K562 (cell line): ENCODE results near the gene TRABD. TPM values are rescaled to one million over a fixed set of nuclear protein-coding genes. Genes with fewer than 3 reads are reported as not detected.

ENCODE experiments used
- ATAC-seq: fragments of 200-7000 bp; cut with Tn5 transposase; 3 replicates; pipeline ENCODE4 v1.9.1; 2020; ENCODE audit warnings: moderate library complexity
- BruUV-seq: library from RNA; stranded (reverse); fragments of 400-500 nt; replicated peaks from 2 replicates; lab custom pipeline; 2021; lab: Mats Ljungman, UMichigan
- CTCF ChIA-PET: fragments of 300-600 bp; formaldehyde crosslinking; extraction: SDS; loops from one replicate; lab custom pipeline; 2021; ENCODE audit warnings: low intra/inter-chr PET ratio; lab: Yijun Ruan, JAX
- POLR2A ChIA-PET: fragments of 300-600, 350-650 bp; sonication (Branson Sonifier 250); formaldehyde crosslinking; extraction: SDS; loops from one replicate; lab custom pipeline; 2021; ENCODE audit warnings: antibody characterized with exemption, inconsistent platforms; lab: Yijun Ruan, JAX
- DNase-seq, 4 experiments: peaks; one replicate each; pipeline versions ENCODE4 v3.0.0 to v3.0.0-alpha.2; 2011 to 2018; ENCODE audit warnings: low spot score in 3 of 4, mixed read lengths in 3 of 4; ENCODE audit errors: extremely low read depth in 1 of 4
- FAIRE-seq: peaks from 2 replicates; lab custom pipeline; 2011; peaks lifted over from hg19 to GRCh38; lab: Jason Lieb, UNC
- H2AFZ ChIP-seq: 2 replicates; pipeline ENCODE4 v1.6.0; 2011; ENCODE audit warnings: low read depth, low read length, control low read depth, inconsistent platforms
- H3K27ac ChIP-seq: fragments of 200-600 bp; 3 replicates; pipeline ENCODE4 v1.8.0; 2011; ENCODE audit warnings: low read depth, mild to moderate bottlenecking, control low read depth, inconsistent platforms, low read length, moderate library complexity, mixed read lengths; ENCODE audit errors: extremely low read depth
- H3K27me3 ChIP-seq, 2 experiments: fragments of 300-600 bp in 1 of 2; 2 replicates in 1 of 2; 3 replicates in 1 of 2; pipeline versions ENCODE4 v1.6.0 to v1.8.0; 2011; ENCODE audit warnings: inconsistent platforms in 2 of 2, low read length in 2 of 2, mild to moderate bottlenecking in 1 of 2, mixed read lengths in 1 of 2, moderate library complexity in 1 of 2; ENCODE audit not compliant: control insufficient read depth in 2 of 2, insufficient read depth in 2 of 2
- H3K36me3 ChIP-seq: fragments of 300-600 bp; 3 replicates; pipeline ENCODE4 v1.8.0; 2011; ENCODE audit warnings: mild to moderate bottlenecking, low read length, inconsistent platforms; ENCODE audit not compliant: control insufficient read depth, insufficient read depth
- H3K4me1 ChIP-seq, 2 experiments: fragments of 200-600 bp in 1 of 2; replicated peaks in 1 of 2; 2 replicates in 1 of 2; 3 replicates in 1 of 2; pipeline versions ENCODE4 v1.5.1 to v1.8.0; 2011; ENCODE audit warnings: inconsistent platforms in 2 of 2, low read length in 2 of 2, mild to moderate bottlenecking in 1 of 2, mixed read lengths in 1 of 2, moderate library complexity in 1 of 2; ENCODE audit not compliant: control insufficient read depth in 2 of 2, insufficient read depth in 2 of 2
- H3K4me2 ChIP-seq: 2 replicates; pipeline ENCODE4 v1.6.1; 2011; ENCODE audit warnings: low read length, control low read depth, inconsistent platforms, mixed read lengths; ENCODE audit not compliant: insufficient read depth
- H3K4me3 ChIP-seq: fragments of 200-600 bp; sonication (generic), shearing (Covaris generic); 2 replicates; pipeline ENCODE4 v1.5.1; 2016; ENCODE audit warnings: control low read depth, inconsistent platforms
- H3K79me2 ChIP-seq: fragments of 200-600 bp; 3 replicates; pipeline ENCODE4 v1.8.0; 2011; ENCODE audit warnings: low read length, inconsistent platforms; ENCODE audit not compliant: control insufficient read depth, insufficient read depth
- H3K9ac ChIP-seq, 2 experiments: 2 replicates each; pipeline versions ENCODE4 v1.6.0 to v1.6.1; 2011; ENCODE audit warnings: low read depth in 2 of 2, low read length in 2 of 2, control low read depth in 1 of 2, inconsistent platforms in 1 of 2, mild to moderate bottlenecking in 1 of 2, mixed read lengths in 1 of 2; ENCODE audit not compliant: insufficient read depth in 1 of 2
- H3K9me1 ChIP-seq: one replicate; pipeline ENCODE4 v1.6.0; 2011; ENCODE audit warnings: inconsistent platforms, mild to moderate bottlenecking, low read length, moderate library complexity; ENCODE audit not compliant: control insufficient read depth, insufficient read depth
- H3K9me3 ChIP-seq: replicated peaks from 2 replicates; pipeline ENCODE4 v1.5.1; 2011; ENCODE audit warnings: low read depth, low read length, inconsistent platforms; ENCODE audit not compliant: control insufficient read depth, insufficient read depth
- H4K20me1 ChIP-seq: replicated peaks from 2 replicates; pipeline ENCODE4 v1.6.1; 2011; ENCODE audit warnings: low read length, inconsistent platforms, mixed read lengths; ENCODE audit not compliant: control insufficient read depth, insufficient read depth
- FOS ChIP-seq: IDR thresholded peaks from 3 replicates; pipeline ENCODE4 v1.6.1; 2011; ENCODE audit not compliant: insufficient read length; ENCODE audit errors: extremely low read depth
- KLF10 ChIP-seq: fragments of 250-450 bp; sonication (Bioruptor Pico); IDR thresholded peaks from 2 replicates; pipeline ENCODE4 v1.6.1; 2021; ENCODE audit warnings: matching md5 sums
- LARP7 ChIP-seq: fragments of 450-650 bp; IDR thresholded peaks from 2 replicates; pipeline ENCODE4 v1.6.1; 2016
- RBM15 ChIP-seq: fragments of 200-400 bp; formaldehyde crosslinking; IDR thresholded peaks from 2 replicates; pipeline ENCODE4 v1.6.1; 2018; ENCODE audit warnings: mild to moderate bottlenecking, low read length, moderate library complexity; ENCODE audit not compliant: insufficient read depth
- whole genome bisulfite sequencing: fragments of 100-300 bp; shearing (Covaris generic); methylation state at CpG from one replicate; pipeline ENCODE4 v1.1.6; 2016; ENCODE audit warnings: low coverage, mixed read lengths; ENCODE audit not compliant: insufficient coverage; ENCODE audit errors: missing lambda C conversion rate; 5-methylcytosine and 5-hydroxymethylcytosine counted together
- in situ Hi-C: fragments of 300-500 bp; cut with MboI; formaldehyde crosslinking; loops from 4 replicates; pipeline ENCODE4 v1.15.0; 2018; ENCODE audit warnings: inconsistent platforms, mixed read lengths
- intact Hi-C: fragments of 100-400 bp; cut with micrococcal nuclease; formaldehyde crosslinking; loops from 2 replicates; pipeline ENCODE4 v1.14.2; 2022
- polyA plus RNA-seq, 8 experiments: library from polyadenylated mRNA; depleted of rRNA in 4 of 8; stranded (reverse) in 5 of 8; unstranded in 3 of 8; fragments of >200 nt; fragmentation: Nextera tagmentation in 2 of 8; fragmentation: Illumina TruSeq in 1 of 8; extraction: Ambion mirVana in 2 of 8; extraction: Trizol in 1 of 8; gene quantifications; 2 replicates each; pipeline versions ENCODE4 v1.2.1 to v1.2.3, GENCODE V29; 2011 to 2014; ENCODE audit warnings: inconsistent platforms in 1 of 8, missing spikeins in 1 of 8
- total RNA-seq, 7 experiments: library from RNA; depleted of rRNA in 6 of 7; stranded (reverse); fragments of >200 nt in 6 of 7; fragmentation: Illumina TruSeq in 2 of 7; extraction: Trizol in 2 of 7; gene quantifications; 2 replicates each; pipeline versions ENCODE4 v1.2.1 to v1.2.3, GENCODE V29; 2011 to 2021; ENCODE audit warnings: low replicate concordance in 1 of 7
- TF ChIP-seq, protein P1 (sequence below), 2 experiments: fragments of 450-650 bp in 1 of 2; IDR thresholded peaks; 2 replicates each; pipeline ENCODE4 v1.6.1; 2011 to 2017; ENCODE audit warnings: low read depth in 2 of 2, antibody characterized with exemption in 1 of 2, borderline replicate concordance in 1 of 2, low read length in 1 of 2, mild to moderate bottlenecking in 1 of 2, mixed read lengths in 1 of 2; ENCODE audit not compliant: control insufficient read depth in 1 of 2
- TF ChIP-seq, protein P2 (sequence below): sonication (generic); formaldehyde crosslinking; IDR thresholded peaks from 2 replicates; pipeline ENCODE4 v1.8.0; 2022; ENCODE audit warnings: missing genetic modification reagents, mild to moderate bottlenecking, borderline replicate concordance

Gene TRABD
- total and polyA plus RNA-seq, 9 of the 15 experiments (the other 6 are each of a cell fraction or from before 2014, with no cell fraction given), result 0.08 to 62.9 (median 14.0) TPM

- no peak overlapping the region for H3K4me2 ChIP-seq
- DNase-seq, result no peak
- H3K4me3 ChIP-seq, result no peak overlapping the region
- ChIA-PET CTCF (no interaction called here), POLR2A (no interaction called here)
- in situ Hi-C loops, result loop anchor here (5.0 kb wide), 1 partner anchor 69 kb away; no protein-coding TSS in a partner anchor
- WGBS, result 57% methylated on average over 7 of the region's 7 CpGs
- intact Hi-C loops, result loop anchor here (10.0 kb wide), 1 partner anchor 202 kb away; the partner anchor contains the start of gene PPP6R2
- TF ChIP-seq FOS (no peak), KLF10 (CRISPR knock-in tag) (no peak), RBM15 (no peak), LARP7 (no peak)
- TF ChIP-seq, protein P1, sequence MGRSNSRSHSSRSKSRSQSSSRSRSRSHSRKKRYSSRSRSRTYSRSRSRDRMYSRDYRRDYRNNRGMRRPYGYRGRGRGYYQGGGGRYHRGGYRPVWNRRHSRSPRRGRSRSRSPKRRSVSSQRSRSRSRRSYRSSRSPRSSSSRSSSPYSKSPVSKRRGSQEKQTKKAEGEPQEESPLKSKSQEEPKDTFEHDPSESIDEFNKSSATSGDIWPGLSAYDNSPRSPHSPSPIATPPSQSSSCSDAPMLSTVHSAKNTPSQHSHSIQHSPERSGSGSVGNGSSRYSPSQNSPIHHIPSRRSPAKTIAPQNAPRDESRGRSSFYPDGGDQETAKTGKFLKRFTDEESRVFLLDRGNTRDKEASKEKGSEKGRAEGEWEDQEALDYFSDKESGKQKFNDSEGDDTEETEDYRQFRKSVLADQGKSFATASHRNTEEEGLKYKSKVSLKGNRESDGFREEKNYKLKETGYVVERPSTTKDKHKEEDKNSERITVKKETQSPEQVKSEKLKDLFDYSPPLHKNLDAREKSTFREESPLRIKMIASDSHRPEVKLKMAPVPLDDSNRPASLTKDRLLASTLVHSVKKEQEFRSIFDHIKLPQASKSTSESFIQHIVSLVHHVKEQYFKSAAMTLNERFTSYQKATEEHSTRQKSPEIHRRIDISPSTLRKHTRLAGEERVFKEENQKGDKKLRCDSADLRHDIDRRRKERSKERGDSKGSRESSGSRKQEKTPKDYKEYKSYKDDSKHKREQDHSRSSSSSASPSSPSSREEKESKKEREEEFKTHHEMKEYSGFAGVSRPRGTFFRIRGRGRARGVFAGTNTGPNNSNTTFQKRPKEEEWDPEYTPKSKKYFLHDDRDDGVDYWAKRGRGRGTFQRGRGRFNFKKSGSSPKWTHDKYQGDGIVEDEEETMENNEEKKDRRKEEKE (IDR thresholded peaks at IDR 0.05; ENCODE audit: borderline replicate concordance in 1 of 2, control insufficient read depth in 1 of 2, low read depth in 2 of 2, low read length in 1 of 2), result no peak
- TF ChIP-seq, protein P2, sequence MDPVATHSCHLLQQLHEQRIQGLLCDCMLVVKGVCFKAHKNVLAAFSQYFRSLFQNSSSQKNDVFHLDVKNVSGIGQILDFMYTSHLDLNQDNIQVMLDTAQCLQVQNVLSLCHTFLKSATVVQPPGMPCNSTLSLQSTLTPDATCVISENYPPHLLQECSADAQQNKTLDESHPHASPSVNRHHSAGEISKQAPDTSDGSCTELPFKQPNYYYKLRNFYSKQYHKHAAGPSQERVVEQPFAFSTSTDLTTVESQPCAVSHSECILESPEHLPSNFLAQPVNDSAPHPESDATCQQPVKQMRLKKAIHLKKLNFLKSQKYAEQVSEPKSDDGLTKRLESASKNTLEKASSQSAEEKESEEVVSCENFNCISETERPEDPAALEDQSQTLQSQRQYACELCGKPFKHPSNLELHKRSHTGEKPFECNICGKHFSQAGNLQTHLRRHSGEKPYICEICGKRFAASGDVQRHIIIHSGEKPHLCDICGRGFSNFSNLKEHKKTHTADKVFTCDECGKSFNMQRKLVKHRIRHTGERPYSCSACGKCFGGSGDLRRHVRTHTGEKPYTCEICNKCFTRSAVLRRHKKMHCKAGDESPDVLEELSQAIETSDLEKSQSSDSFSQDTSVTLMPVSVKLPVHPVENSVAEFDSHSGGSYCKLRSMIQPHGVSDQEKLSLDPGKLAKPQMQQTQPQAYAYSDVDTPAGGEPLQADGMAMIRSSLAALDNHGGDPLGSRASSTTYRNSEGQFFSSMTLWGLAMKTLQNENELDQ (CRISPR knock-in tag), result no peak
- no peak for FAIRE-seq
- BruUV-seq, result no TSS peak
- no peaks in the 10 kb centered on the region for H3K9me1 ChIP-seq
- no peaks in the 10 kb centered on the region for H3K36me3 ChIP-seq
- no peaks in the 10 kb centered on the region for H4K20me1 ChIP-seq
- no peaks in the 10 kb centered on the region for H3K79me2 ChIP-seq
- no peak overlapping the region for H3K9ac ChIP-seq
- no peak overlapping the region for H3K27ac ChIP-seq
- ATAC-seq, result no peak
- H3K27me3 ChIP-seq, result no peaks in the 10 kb centered on the region
- H2AFZ ChIP-seq, result no peak overlapping the region
- H3K4me1 ChIP-seq, result peaks cover 14 to 31% of the 10 kb centered on the region in 2 experiments; a peak in 4 of 5 replicates
- H3K9me3 ChIP-seq, result no peaks in the 10 kb centered on the region
These were observed 42.6 kb upstream of the TRABD start for GRCh38 chr22:50143096-50143495.
